ENCODE results near the gene SLC35F4. TPM values are rescaled to one million over a fixed set of nuclear protein-coding genes. Genes with fewer than 3 reads are reported as not detected.

The SLC35F4 gene
- total and polyA plus RNA-seq, 10 of the 15 experiments (the other 5 are each of a cell fraction or from before 2014, with no cell fraction given), result 0.06 to 0.30 TPM; not detected in 8

- in situ Hi-C loops (cut with MboI), result no loop called here
These were observed 2.4 kb downstream of the SLC35F4 start for GRCh38 chr14:57863471-57863870.

More at GRCh38 chr14:57863471-57863870, 2.4 kb downstream of the SLC35F4 start:
- Histone ChIP-seq H3K9ac (ENCODE audit: control insufficient read depth, insufficient read depth, low read length) (no peak overlapping the region), H3K27ac (ENCODE audit: control insufficient read depth, insufficient read depth) (no peak overlapping the region), H3K4me2 (ENCODE audit: control insufficient read depth, insufficient read depth) (no peak overlapping the region), H3K79me2 (ENCODE audit: control insufficient read depth, insufficient read depth, low read length) (no peaks in the 10 kb centered on the region), H3K4me1 (ENCODE audit: control insufficient read depth, insufficient read depth, low read length) (no peaks in the 10 kb centered on the region), H3K4me3 (no peak overlapping the region), H2AFZ (ENCODE audit: control insufficient read depth, low read depth, low read length) (no peak overlapping the region), H4K20me1 (ENCODE audit: control insufficient read depth, insufficient read depth) (no peaks in the 10 kb centered on the region), H3K27me3 (replicated peaks in 1 of 2; ENCODE audit: control insufficient read depth in 2 of 2, insufficient read depth in 2 of 2, low read length in 1 of 2) (no peaks in the 10 kb centered on the region; a peak in 1 of 4 replicates), H3K9me3 (replicated peaks; ENCODE audit: control insufficient read depth, insufficient read depth, low read length) (no peaks in the 10 kb centered on the region), H3K36me3 (ENCODE audit: control insufficient read depth in 2 of 2, insufficient read depth in 2 of 2, low read length in 1 of 2) (no peaks in the 10 kb centered on the region)
- ChIA-PET RAD21 (ENCODE audit: unreplicated experiment) (no interaction called here), POLR2A (no interaction called here), SMC1A (ENCODE audit: uncharacterized antibody, unreplicated experiment) (no interaction called here), CTCF (no interaction called here)
- intact Hi-C loops (cut with micrococcal nuclease; ENCODE audit: unreplicated experiment), result no loop called here
- BruUV-seq (replicated peaks), result no TSS peak
- ATAC-seq (no peak), DNase-seq (ENCODE audit: low read depth, low spot score) (no peak), FAIRE-seq (no peak)
- TF ChIP-seq TCF3 (IDR thresholded peaks at IDR 0.05; ENCODE audit: borderline replicate concordance, insufficient read depth, low read depth, low read length) (no peak), E2F4 (IDR thresholded peaks at IDR 0.05; ENCODE audit: low read depth, low read length) (no peak), E2F8 (IDR thresholded peaks at IDR 0.05; ENCODE audit: low read depth, partially characterized antibody) (no peak), PAX5 (IDR thresholded peaks at IDR 0.05; ENCODE audit: borderline replicate concordance, low read depth, low read length) (no peak), ZNF24 (IDR thresholded peaks at IDR 0.05) (no peak), SMAD1 (IDR thresholded peaks at IDR 0.05; ENCODE audit: low read depth, partially characterized antibody) (no peak), TBL1XR1 (IDR thresholded peaks at IDR 0.05; ENCODE audit: low read depth, low read length) (no peak), MYC (IDR thresholded peaks at IDR 0.05; ENCODE audit: insufficient read depth, insufficient read length, insufficient replicate concordance, low read length, severe bottlenecking) (no peak), ZBTB40 (IDR thresholded peaks at IDR 0.05; ENCODE audit: borderline replicate concordance) (no peak), SREBF2 (IDR thresholded peaks at IDR 0.05; ENCODE audit: low read length) (no peak), POU2F2 (IDR thresholded peaks at IDR 0.05; ENCODE audit: borderline replicate concordance, low read depth, low read length) (no peak), ESRRA (IDR thresholded peaks at IDR 0.05; ENCODE audit: low read length) (no peak), BCL11A (IDR thresholded peaks at IDR 0.05; ENCODE audit: low read depth, low read length) (no peak)
- 0% methylated on average over 3 of the region's 3 CpGs for WGBS (ENCODE audit: insufficient coverage, insufficient replicate concordance, low lambda C conversion rate, missing lambda C conversion rate)
